SK-N-SH treated with all-trans-retinoic acid at 6 μM for 48 hours (cell line): ENCODE results near the gene ITPR2.

Experiments used
- ESRRG ChIP-seq: fragments of 250-450 bp; sonication (Bioruptor Pico); IDR thresholded peaks from 2 replicates; pipeline ENCODE4 v1.6.1; 2021; ENCODE audit warnings: mild to moderate bottlenecking
- ZFP30 ChIP-seq: fragments of 450-650 bp; formaldehyde crosslinking; IDR thresholded peaks from 2 replicates; pipeline ENCODE4 v1.5.0; 2022; ENCODE audit warnings: mild to moderate bottlenecking, moderate library complexity
- TF ChIP-seq, protein P1 (sequence below): fragments of 250-450 bp; sonication (Bioruptor Pico); IDR thresholded peaks from 2 replicates; pipeline ENCODE4 v1.5.1; 2021; ENCODE audit warnings: mild to moderate bottlenecking, moderate library complexity
- TF ChIP-seq, protein P2 (sequence below): fragments of 250-450 bp; sonication (Bioruptor Pico); IDR thresholded peaks from 2 replicates; pipeline ENCODE4 v1.5.1; 2020; ENCODE audit warnings: low read depth, mild to moderate bottlenecking, moderate library complexity

DNA sequence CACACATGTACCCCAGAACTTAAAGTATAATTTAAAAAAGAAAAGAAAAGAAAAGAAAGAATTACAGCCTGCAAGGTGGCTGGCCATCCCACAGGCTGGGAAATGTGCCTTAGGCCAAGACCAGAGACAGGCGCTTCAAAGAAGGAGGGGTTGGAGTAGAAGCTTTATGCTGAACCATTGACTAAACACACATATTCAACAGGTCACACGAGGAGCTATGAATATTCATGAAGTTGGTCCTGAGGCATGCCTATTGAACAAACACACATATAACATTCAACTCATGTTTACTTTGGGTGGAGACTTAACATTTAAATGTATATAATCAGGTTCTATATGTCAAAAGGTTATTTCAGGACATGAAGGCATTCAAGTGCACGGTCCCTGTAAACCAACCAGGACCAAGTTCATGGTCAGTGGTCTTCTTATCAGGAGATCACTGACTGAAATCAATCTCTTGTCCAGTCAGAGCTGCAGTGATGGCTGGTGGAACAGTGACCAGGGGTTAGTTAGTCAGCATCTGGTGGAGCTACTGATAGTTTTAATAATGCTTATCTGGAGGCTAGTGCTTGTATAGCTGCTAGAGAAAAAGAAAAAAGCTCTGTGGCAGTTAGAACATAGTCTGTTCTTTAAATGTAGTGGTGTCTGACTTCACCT lies 35.6 kb upstream of the ITPR2 start:
- TF ChIP-seq, protein P1, sequence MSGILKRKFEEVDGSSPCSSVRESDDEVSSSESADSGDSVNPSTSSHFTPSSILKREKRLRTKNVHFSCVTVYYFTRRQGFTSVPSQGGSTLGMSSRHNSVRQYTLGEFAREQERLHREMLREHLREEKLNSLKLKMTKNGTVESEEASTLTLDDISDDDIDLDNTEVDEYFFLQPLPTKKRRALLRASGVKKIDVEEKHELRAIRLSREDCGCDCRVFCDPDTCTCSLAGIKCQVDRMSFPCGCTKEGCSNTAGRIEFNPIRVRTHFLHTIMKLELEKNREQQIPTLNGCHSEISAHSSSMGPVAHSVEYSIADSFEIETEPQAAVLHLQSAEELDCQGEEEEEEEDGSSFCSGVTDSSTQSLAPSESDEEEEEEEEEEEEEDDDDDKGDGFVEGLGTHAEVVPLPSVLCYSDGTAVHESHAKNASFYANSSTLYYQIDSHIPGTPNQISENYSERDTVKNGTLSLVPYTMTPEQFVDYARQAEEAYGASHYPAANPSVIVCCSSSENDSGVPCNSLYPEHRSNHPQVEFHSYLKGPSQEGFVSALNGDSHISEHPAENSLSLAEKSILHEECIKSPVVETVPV (CRISPR knock-in tag), result no peak
- TF ChIP-seq ZFP30 (CRISPR knock-in tag) (no peak), ESRRG (CRISPR knock-in tag) (no peak)
- TF ChIP-seq, protein P2, sequence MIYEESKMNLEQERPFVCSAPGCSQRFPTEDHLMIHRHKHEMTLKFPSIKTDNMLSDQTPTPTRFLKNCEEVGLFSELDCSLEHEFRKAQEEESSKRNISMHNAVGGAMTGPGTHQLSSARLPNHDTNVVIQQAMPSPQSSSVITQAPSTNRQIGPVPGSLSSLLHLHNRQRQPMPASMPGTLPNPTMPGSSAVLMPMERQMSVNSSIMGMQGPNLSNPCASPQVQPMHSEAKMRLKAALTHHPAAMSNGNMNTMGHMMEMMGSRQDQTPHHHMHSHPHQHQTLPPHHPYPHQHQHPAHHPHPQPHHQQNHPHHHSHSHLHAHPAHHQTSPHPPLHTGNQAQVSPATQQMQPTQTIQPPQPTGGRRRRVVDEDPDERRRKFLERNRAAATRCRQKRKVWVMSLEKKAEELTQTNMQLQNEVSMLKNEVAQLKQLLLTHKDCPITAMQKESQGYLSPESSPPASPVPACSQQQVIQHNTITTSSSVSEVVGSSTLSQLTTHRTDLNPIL (CRISPR knock-in tag), result no peak
